Naive B cell (primary cell): ENCODE results near the gene CDKN1A. TPM values are rescaled to one million over a fixed set of nuclear protein-coding genes. Genes with fewer than 3 reads are reported as not detected.

Experiments
- ATAC-seq, 2 donors: fragments of 150-1000 bp; cut with Tn5 transposase; 2 replicates each; pipeline ENCODE4 v1.10.0; 2021; ENCODE audit warnings: low read depth in 2 of 2, mild to moderate bottlenecking in 2 of 2, moderate library complexity in 2 of 2
- DNase-seq: peaks from one replicate; pipeline ENCODE4 v3.0.0; 2022
- H3K27ac Mint-ChIP-seq, 6 donors: one replicate each; pipeline ENCODE4 v1.8.0; 2020 to 2022; ENCODE audit warnings: mild to moderate bottlenecking in 6 of 6, mixed read lengths in 6 of 6, moderate library complexity in 5 of 6, inconsistent platforms in 2 of 6
- H3K27me3 Mint-ChIP-seq, 3 donors: one replicate each; pipeline ENCODE4 v1.8.0; 2021 to 2022; ENCODE audit warnings: mixed read lengths in 3 of 3, mild to moderate bottlenecking in 1 of 3
- H3K36me3 Mint-ChIP-seq, 2 donors: one replicate each; pipeline ENCODE4 v1.8.0; 2020 to 2022; ENCODE audit warnings: mixed read lengths in 2 of 2, inconsistent platforms in 1 of 2, mild to moderate bottlenecking in 1 of 2
- H3K4me1 Mint-ChIP-seq, 3 donors: one replicate each; pipeline ENCODE4 v1.8.0; 2020 to 2022; ENCODE audit warnings: mixed read lengths in 3 of 3, inconsistent platforms in 1 of 3, mild to moderate bottlenecking in 1 of 3, moderate library complexity in 1 of 3
- H3K4me3 Mint-ChIP-seq, 8 donors: one replicate each; pipeline ENCODE4 v1.8.0; 2020 to 2022; ENCODE audit warnings: mild to moderate bottlenecking in 8 of 8, mixed read lengths in 8 of 8, moderate library complexity in 8 of 8, inconsistent platforms in 2 of 8
- H3K9me3 Mint-ChIP-seq, 7 donors: one replicate each; pipeline ENCODE4 v1.8.0; 2020 to 2022; ENCODE audit warnings: mixed read lengths in 7 of 7, mild to moderate bottlenecking in 5 of 7, inconsistent platforms in 2 of 7, moderate library complexity in 1 of 7
- polyA plus RNA-seq, 6 donors: library from polyadenylated mRNA; unstranded; fragments of 300-500 nt; fragmentation: Illumina TruSeq; gene quantifications; one replicate each; pipeline ENCODE4 v1.2.3, GENCODE V29; 2021; ENCODE audit warnings: low read depth in 6 of 6

CDKN1A gene
- polyA plus RNA-seq, 6 donors from 2014 or later: 22.9 to 89.9 (median 48.2) TPM

- Mint-ChIP-seq H3K27me3 (no peaks in the 10 kb centered on the region), H3K27ac (peak overlapping the region; percentile 94 to 100 (median 98)), H3K36me3 (peaks cover 6 to 7% of the 10 kb centered on the region in 2 donors), H3K4me3 (peak overlapping the region in 7 of 8 donors; percentile 60 to 81 (median 68)), H3K9me3 (no peaks in the 10 kb centered on the region), H3K4me1 (peaks cover 58 to 91% (median 68%) of the 10 kb centered on the region in 3 donors)
- ATAC-seq: no peak
- no peak for DNase-seq
Measured at GRCh38 chr6:36685926-36686667, 7.6 kb downstream of the CDKN1A start.

- DNase-seq: no peak
- peaks cover 6 to 7% of the 10 kb centered on the region in 2 donors for H3K36me3 Mint-ChIP-seq
- peak overlapping the region; percentile 57 to 98 (median 92) for H3K27ac Mint-ChIP-seq
- peaks cover 62 to 92% (median 71%) of the 10 kb centered on the region in 3 donors for H3K4me1 Mint-ChIP-seq
- H3K4me3 Mint-ChIP-seq: peak overlapping the region in 7 of 8 donors; percentile 39 to 75 (median 63)
- H3K27me3 Mint-ChIP-seq: no peaks in the 10 kb centered on the region
- H3K9me3 Mint-ChIP-seq: no peaks in the 10 kb centered on the region
- no peak for ATAC-seq
Measured at GRCh38 chr6:36686668-36687513, 8.4 kb downstream of the CDKN1A start.

- no peaks in the 10 kb centered on the region for H3K27me3 Mint-ChIP-seq
- no peaks in the 10 kb centered on the region for H3K9me3 Mint-ChIP-seq
- ATAC-seq (no peak), DNase-seq (no peak)
- peak overlapping the region in 5 of 6 donors; percentile 16 to 98 (median 76) for H3K27ac Mint-ChIP-seq
- peaks cover 6 to 7% of the 10 kb centered on the region in 2 donors for H3K36me3 Mint-ChIP-seq
- peaks cover 63 to 92% (median 76%) of the 10 kb centered on the region in 3 donors for H3K4me1 Mint-ChIP-seq
- H3K4me3 Mint-ChIP-seq: peak overlapping the region in 4 of 8 donors; percentile 16 to 71 (median 44)
Measured at GRCh38 chr6:36688063-36688738, 9.7 kb downstream of the CDKN1A start.

GRCh38 chr6:36688739-36689075, 10.2 kb downstream of the CDKN1A start:
- peak overlapping the region in 4 of 8 donors; percentile 16 to 71 (median 44) for H3K4me3 Mint-ChIP-seq
- no peaks in the 10 kb centered on the region for H3K9me3 Mint-ChIP-seq
- H3K36me3 Mint-ChIP-seq: peaks cover 6 to 7% of the 10 kb centered on the region in 2 donors
- peak overlapping the region in 4 of 6 donors; percentile 19 to 98 (median 73) for H3K27ac Mint-ChIP-seq
- no peak for ATAC-seq
- H3K27me3 Mint-ChIP-seq: no peaks in the 10 kb centered on the region
- peaks cover 63 to 92% (median 76%) of the 10 kb centered on the region in 3 donors for H3K4me1 Mint-ChIP-seq
- no peak for DNase-seq

- DNase-seq: no peak
- peak overlapping the region; percentile 85 to 99 (median 99) for H3K27ac Mint-ChIP-seq
- no peak for ATAC-seq
- H3K4me1 Mint-ChIP-seq: peaks cover 69 to 86% (median 81%) of the 10 kb centered on the region in 3 donors
- H3K36me3 Mint-ChIP-seq: peaks cover under 1 to 1% of the 10 kb centered on the region in 2 donors
- no peaks in the 10 kb centered on the region for H3K9me3 Mint-ChIP-seq
- H3K27me3 Mint-ChIP-seq: no peaks in the 10 kb centered on the region
- peak overlapping the region in 4 of 8 donors; percentile 7 to 82 (median 30) for H3K4me3 Mint-ChIP-seq
Measured at GRCh38 chr6:36691011-36691410, 12.5 kb downstream of the CDKN1A start.

GRCh38 chr6:36691612-36692011, 13.1 kb downstream of the CDKN1A start:
- peaks cover 68 to 86% (median 81%) of the 10 kb centered on the region in 3 donors for H3K4me1 Mint-ChIP-seq
- peak overlapping the region; percentile 85 to 99 (median 99) for H3K27ac Mint-ChIP-seq
- no peak for ATAC-seq
- peaks cover 0 to 4% of the 10 kb centered on the region in 2 donors for H3K36me3 Mint-ChIP-seq
- no peaks in the 10 kb centered on the region for H3K27me3 Mint-ChIP-seq
- peak overlapping the region; percentile 45 to 86 (median 72) for H3K4me3 Mint-ChIP-seq
- no peaks in the 10 kb centered on the region for H3K9me3 Mint-ChIP-seq
- no peak for DNase-seq

- Mint-ChIP-seq H3K9me3 (no peaks in the 10 kb centered on the region), H3K4me3 (peak overlapping the region; percentile 45 to 86 (median 72)), H3K27ac (peak overlapping the region; percentile 85 to 99 (median 99)), H3K4me1 (peaks cover 73 to 91% (median 82%) of the 10 kb centered on the region in 3 donors), H3K27me3 (no peaks in the 10 kb centered on the region), H3K36me3 (peaks cover 0 to 6% of the 10 kb centered on the region in 2 donors)
- DNase-seq (peak; percentile 85), ATAC-seq (peak; percentile 98 to 99)
Measured at GRCh38 chr6:36692220-36692619, 13.7 kb downstream of the CDKN1A start.

GRCh38 chr6:36692861-36693702, 14.6 kb downstream of the CDKN1A start:
- Mint-ChIP-seq H3K27me3 (no peaks in the 10 kb centered on the region), H3K4me3 (peak overlapping the region; percentile 50 to 86 (median 77)), H3K27ac (peak overlapping the region; percentile 94 to 99 (median 99)), H3K36me3 (peaks cover 0 to 6% of the 10 kb centered on the region in 2 donors), H3K4me1 (peaks cover 74 to 91% (median 84%) of the 10 kb centered on the region in 3 donors), H3K9me3 (no peaks in the 10 kb centered on the region)
- DNase-seq: no peak
- ATAC-seq: no peak

- DNase-seq: no peak
- no peaks in the 10 kb centered on the region for H3K9me3 Mint-ChIP-seq
- H3K27ac Mint-ChIP-seq: peak overlapping the region; percentile 73 to 98 (median 85)
- H3K36me3 Mint-ChIP-seq: peaks cover 0 to 6% of the 10 kb centered on the region in 2 donors
- H3K4me1 Mint-ChIP-seq: peaks cover 72 to 83% (median 76%) of the 10 kb centered on the region in 3 donors
- peak overlapping the region in 5 of 8 donors; percentile 29 to 66 (median 37) for H3K4me3 Mint-ChIP-seq
- H3K27me3 Mint-ChIP-seq: no peaks in the 10 kb centered on the region
- ATAC-seq: no peak
Measured at GRCh38 chr6:36694616-36695015, 16.1 kb downstream of the CDKN1A start.

- peaks cover 65 to 75% (median 70%) of the 10 kb centered on the region in 3 donors for H3K4me1 Mint-ChIP-seq
- H3K9me3 Mint-ChIP-seq: no peaks in the 10 kb centered on the region
- DNase-seq (no peak), ATAC-seq (no peak)
- H3K27ac Mint-ChIP-seq: peak overlapping the region; percentile 34 to 98 (median 52)
- H3K36me3 Mint-ChIP-seq: peaks cover 0 to 6% of the 10 kb centered on the region in 2 donors
- H3K4me3 Mint-ChIP-seq: peak overlapping the region in 1 of 8 donors; percentile 26
- H3K27me3 Mint-ChIP-seq: no peaks in the 10 kb centered on the region
Measured at GRCh38 chr6:36695414-36695813, 16.9 kb downstream of the CDKN1A start.

GRCh38 chr6:36697481-36697903, 19.0 kb downstream of the CDKN1A start, which contains the start of gene RAB44:
Gene RAB44, plus strand, starts transcription at chr6:36697826. Its CDS starts 6,410 bp downstream, at chr6:36704236.
- no peak for ATAC-seq
- H3K27me3 Mint-ChIP-seq: no peaks in the 10 kb centered on the region
- no peaks in the 10 kb centered on the region for H3K9me3 Mint-ChIP-seq
- peaks cover 57 to 75% (median 68%) of the 10 kb centered on the region in 3 donors for H3K4me1 Mint-ChIP-seq
- no peak for DNase-seq
- H3K27ac Mint-ChIP-seq: peak within 1 kb of the TSS in 4 of 6 donors; percentile 69 to 91 (median 84)
- H3K36me3 Mint-ChIP-seq: peaks cover 0 to 6% of the 10 kb centered on the region in 2 donors
- H3K4me3 Mint-ChIP-seq: peak within 1 kb of the TSS in 3 of 8 donors; percentile 2 to 70 (median 60)

GRCh38 chr6:36698196-36698595, 19.7 kb downstream of the CDKN1A start:
- peaks cover 0 to under 1% (median 0%) of the 10 kb centered on the region in 3 donors for H3K27me3 Mint-ChIP-seq
- DNase-seq (no peak), ATAC-seq (no peak)
- no peaks in the 10 kb centered on the region for H3K9me3 Mint-ChIP-seq
- H3K27ac Mint-ChIP-seq: peak overlapping the region in 4 of 6 donors; percentile 58 to 91 (median 68)
- no peak overlapping the region for H3K4me3 Mint-ChIP-seq
- peaks cover 0 to 6% of the 10 kb centered on the region in 2 donors for H3K36me3 Mint-ChIP-seq
- H3K4me1 Mint-ChIP-seq: peaks cover 55 to 75% (median 65%) of the 10 kb centered on the region in 3 donors
